Activated CD8-positive, alpha-beta T cell treated with anti-CD3 and anti-CD28 coated beads for 36 hours (primary cell): ENCODE measurements around the gene ERBB4. TPM values are rescaled to one million over a fixed set of nuclear protein-coding genes. Genes with fewer than 3 reads are reported as not detected.

ENCODE experiments used
- ATAC-seq: fragments of 200-7000 bp; cut with Tn5 transposase; one replicate; pipeline ENCODE4 v1.10.0; 2021; ENCODE audit warnings: mild to moderate bottlenecking, moderate library complexity
- CTCF ChIA-PET: fragments of 350-600 bp; sonication (Branson Sonifier 250); formaldehyde crosslinking; loops from one replicate; lab custom pipeline; 2021; ENCODE audit warnings: antibody characterized with exemption; lab: Charles Lee
- POLR2A ChIA-PET: fragments of 350-600 bp; sonication (Branson Sonifier 250); formaldehyde crosslinking; loops from one replicate; lab custom pipeline; 2021; ENCODE audit warnings: antibody characterized with exemption; lab: Charles Lee
- DNase-seq: peaks from one replicate; pipeline ENCODE4 v3.0.0-alpha.2; 2020
- H3K27ac Mint-ChIP-seq: one replicate; pipeline ENCODE4 v1.8.0; 2021; ENCODE audit warnings: mild to moderate bottlenecking, mixed read lengths
- H3K27me3 Mint-ChIP-seq: one replicate; pipeline ENCODE4 v1.8.0; 2021; ENCODE audit warnings: mixed read lengths
- H3K36me3 Mint-ChIP-seq: one replicate; pipeline ENCODE4 v1.8.0; 2021; ENCODE audit warnings: low read depth, mixed read lengths
- H3K4me1 Mint-ChIP-seq: one replicate; pipeline ENCODE4 v1.8.0; 2021; ENCODE audit warnings: low read depth, mixed read lengths
- H3K4me3 Mint-ChIP-seq: one replicate; pipeline ENCODE4 v1.8.0; 2021; ENCODE audit warnings: mild to moderate bottlenecking, moderate library complexity, mixed read lengths
- H3K9me3 Mint-ChIP-seq: one replicate; pipeline ENCODE4 v1.8.0; 2021; ENCODE audit warnings: mixed read lengths
- intact Hi-C: fragments of 100-400 bp; cut with micrococcal nuclease; formaldehyde crosslinking; loops from one replicate; pipeline ENCODE4 v1.10.0; 2022
- total RNA-seq, 2 experiments: library from RNA; stranded (reverse); gene quantifications; one replicate each; pipeline ENCODE4 v1.2.3, GENCODE V29; 2021
- TF ChIP-seq, protein P1 (sequence below): fragments of 200-600 bp; IDR thresholded peaks from one replicate; pipeline ENCODE4 v1.8.0; 2022; ENCODE audit warnings: antibody characterized with exemption, mild to moderate bottlenecking

ERBB4 gene
- total RNA-seq, 2 experiments from 2014 or later = not detected

- Mint-ChIP-seq H3K27ac (no peak overlapping the region), H3K4me1 (no peaks in the 10 kb centered on the region), H3K4me3 (no peak overlapping the region), H3K36me3 (no peaks in the 10 kb centered on the region), H3K9me3 (peaks cover 3% of the 10 kb centered on the region), H3K27me3 (no peaks in the 10 kb centered on the region)
- DNase-seq = no peak
- ChIA-PET CTCF (no interaction called here), POLR2A (no interaction called here)
- intact Hi-C loops = no loop called here
- ATAC-seq = no peak
- TF ChIP-seq, protein P1, sequence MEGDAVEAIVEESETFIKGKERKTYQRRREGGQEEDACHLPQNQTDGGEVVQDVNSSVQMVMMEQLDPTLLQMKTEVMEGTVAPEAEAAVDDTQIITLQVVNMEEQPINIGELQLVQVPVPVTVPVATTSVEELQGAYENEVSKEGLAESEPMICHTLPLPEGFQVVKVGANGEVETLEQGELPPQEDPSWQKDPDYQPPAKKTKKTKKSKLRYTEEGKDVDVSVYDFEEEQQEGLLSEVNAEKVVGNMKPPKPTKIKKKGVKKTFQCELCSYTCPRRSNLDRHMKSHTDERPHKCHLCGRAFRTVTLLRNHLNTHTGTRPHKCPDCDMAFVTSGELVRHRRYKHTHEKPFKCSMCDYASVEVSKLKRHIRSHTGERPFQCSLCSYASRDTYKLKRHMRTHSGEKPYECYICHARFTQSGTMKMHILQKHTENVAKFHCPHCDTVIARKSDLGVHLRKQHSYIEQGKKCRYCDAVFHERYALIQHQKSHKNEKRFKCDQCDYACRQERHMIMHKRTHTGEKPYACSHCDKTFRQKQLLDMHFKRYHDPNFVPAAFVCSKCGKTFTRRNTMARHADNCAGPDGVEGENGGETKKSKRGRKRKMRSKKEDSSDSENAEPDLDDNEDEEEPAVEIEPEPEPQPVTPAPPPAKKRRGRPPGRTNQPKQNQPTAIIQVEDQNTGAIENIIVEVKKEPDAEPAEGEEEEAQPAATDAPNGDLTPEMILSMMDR = no peak
Observed at GRCh38 chr2:212064318-212064717, 474.3 kb downstream of the ERBB4 start.

- no peak overlapping the region for H3K4me3 Mint-ChIP-seq
- peak; percentile 67 for ATAC-seq
- H3K27me3 Mint-ChIP-seq = no peaks in the 10 kb centered on the region
- intact Hi-C loops = no loop called here
- no peak overlapping the region for H3K27ac Mint-ChIP-seq
- ChIA-PET POLR2A (no interaction called here), CTCF (no interaction called here)
- H3K36me3 Mint-ChIP-seq = no peaks in the 10 kb centered on the region
- peaks cover 7% of the 10 kb centered on the region for H3K4me1 Mint-ChIP-seq
- TF ChIP-seq, protein P1 = no peak
- no peak for DNase-seq
- H3K9me3 Mint-ChIP-seq = peaks cover 23% of the 10 kb centered on the region
Observed at GRCh38 chr2:212052412-212053159, 486.0 kb downstream of the ERBB4 start.

- Mint-ChIP-seq H3K9me3 (peaks cover 14% of the 10 kb centered on the region), H3K27me3 (no peaks in the 10 kb centered on the region), H3K36me3 (no peaks in the 10 kb centered on the region), H3K27ac (no peak overlapping the region), H3K4me1 (peaks cover 7% of the 10 kb centered on the region), H3K4me3 (no peak overlapping the region)
- ChIA-PET POLR2A (no interaction called here), CTCF (no interaction called here)
- intact Hi-C loops = no loop called here
- DNase-seq (no peak), ATAC-seq (no peak)
- TF ChIP-seq, protein P1 = no peak
Observed at GRCh38 chr2:212050871-212051270, 487.7 kb downstream of the ERBB4 start.

GRCh38 chr2:212042562-212042961 is 496.0 kb downstream of the ERBB4 start:
- H3K4me3 Mint-ChIP-seq = no peak overlapping the region
- intact Hi-C loops = no loop called here
- no peaks in the 10 kb centered on the region for H3K27me3 Mint-ChIP-seq
- no peak overlapping the region for H3K27ac Mint-ChIP-seq
- no peak for ATAC-seq
- TF ChIP-seq, protein P1 = no peak
- POLR2A ChIA-PET = no interaction called here
- no peaks in the 10 kb centered on the region for H3K36me3 Mint-ChIP-seq
- H3K4me1 Mint-ChIP-seq = no peaks in the 10 kb centered on the region
- no peak for DNase-seq
- CTCF ChIA-PET = no interaction called here
- H3K9me3 Mint-ChIP-seq = no peaks in the 10 kb centered on the region

DNA sequence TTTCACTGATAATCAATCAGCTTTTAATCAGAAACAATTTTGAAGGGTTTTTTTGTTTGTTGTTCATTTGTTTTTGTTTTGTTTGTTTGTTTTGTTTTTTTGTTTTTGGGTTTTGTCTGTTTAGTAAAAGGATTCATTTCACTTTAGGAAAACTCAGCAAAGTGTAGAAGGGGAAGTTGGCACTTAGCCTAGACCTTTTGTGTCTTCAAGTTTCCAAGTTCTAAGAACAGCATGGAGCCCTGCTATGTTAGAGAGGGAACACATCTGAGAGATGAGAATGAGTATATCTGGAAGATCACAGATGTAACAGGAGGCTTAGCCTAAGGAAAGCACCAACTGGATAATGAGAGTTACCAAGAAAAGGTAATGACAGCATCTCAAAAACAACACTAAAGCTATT is 501.5 kb downstream of the ERBB4 start:
- POLR2A ChIA-PET = no interaction called here
- TF ChIP-seq, protein P1 = no peak
- CTCF ChIA-PET = no interaction called here
- no peaks in the 10 kb centered on the region for H3K27me3 Mint-ChIP-seq
- DNase-seq (no peak), ATAC-seq (no peak)
- no peaks in the 10 kb centered on the region for H3K9me3 Mint-ChIP-seq
- no peaks in the 10 kb centered on the region for H3K4me1 Mint-ChIP-seq
- H3K27ac Mint-ChIP-seq = no peak overlapping the region
- intact Hi-C loops = no loop called here
- no peak overlapping the region for H3K4me3 Mint-ChIP-seq
- no peaks in the 10 kb centered on the region for H3K36me3 Mint-ChIP-seq
